SK-N-MC (cell line): ENCODE measurements around the gene PREX1.
"Not testable (repeated sequence)": the region's sequence is repeated elsewhere in the genome, so short reads cannot be mapped to it uniquely, and the experiment has no call there.

Source experiments
- DNase-seq: peaks from one replicate; pipeline ENCODE4 v3.0.0-alpha.2; 2011; ENCODE audit warnings: low read depth, low spot score
- H3K27ac ChIP-seq: fragments of 200-600 bp; sonication (generic); 2 replicates; pipeline ENCODE4 v1.5.1; 2016; ENCODE audit warnings: mixed run types
- H3K36me3 ChIP-seq: fragments of 200-600 bp; sonication (generic); 2 replicates; pipeline ENCODE4 v1.6.1; 2017; ENCODE audit warnings: antibody characterized with exemption, low read length, mixed read lengths; ENCODE audit not compliant: insufficient read depth
- H3K4me3 ChIP-seq: fragments of 200-600 bp; sonication (generic); 2 replicates; pipeline ENCODE4 v1.5.1; 2016
- H3K9ac ChIP-seq: fragments of 200-600 bp; sonication (generic); 2 replicates; pipeline ENCODE4 v1.8.0; 2017; ENCODE audit warnings: mixed run types, mixed read lengths; ENCODE audit not compliant: insufficient read length
- H3K9me3 ChIP-seq: fragments of 200-600 bp; sonication (generic); 2 replicates; pipeline ENCODE4 v1.6.1; 2017; ENCODE audit warnings: low read depth, mild to moderate bottlenecking, antibody characterized with exemption, low read length, moderate library complexity, mixed read lengths
- EZH2 ChIP-seq: fragments of 200-600 bp; sonication (generic); IDR thresholded peaks from one replicate; pipeline ENCODE4 v1.6.1; 2017; ENCODE audit warnings: antibody characterized with exemption
- FOXP2 ChIP-seq: optimal IDR thresholded peaks from 2 replicates; pipeline ENCODE3; 2011; ENCODE audit warnings: mild to moderate bottlenecking, moderate library complexity; ENCODE audit not compliant: insufficient read depth; ENCODE audit errors: extremely low read length, control extremely low read depth
- POLR2AphosphoS5 ChIP-seq: IDR thresholded peaks from 2 replicates; pipeline ENCODE4 v1.6.1; 2012; ENCODE audit warnings: mild to moderate bottlenecking, low read depth, low read length, borderline replicate concordance

PREX1 gene

DNA sequence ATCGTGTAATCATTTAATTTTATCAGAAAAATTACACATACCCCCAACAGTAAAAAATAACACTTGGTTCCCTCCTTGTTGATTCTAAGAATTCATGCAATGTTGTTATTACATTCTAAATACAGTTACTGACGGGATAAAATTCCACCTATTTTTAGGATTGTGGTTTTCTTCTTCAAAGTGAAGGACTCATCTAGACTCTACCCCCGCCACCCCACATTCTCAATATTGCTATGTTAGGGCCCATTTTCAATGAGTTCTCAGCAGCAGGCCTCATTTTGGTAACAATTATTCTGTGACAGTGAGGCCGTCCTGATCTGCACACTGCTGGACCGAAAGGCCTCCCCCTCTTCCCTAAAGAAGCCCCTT is 43.5 kb downstream of the PREX1 start:
- Histone ChIP-seq H3K27ac (no peak overlapping the region), H3K9ac (no peak overlapping the region), H3K36me3 (peaks cover 3% of the 10 kb centered on the region; the same call in 1 of the 2 replicates), H3K9me3 (no peaks in the 10 kb centered on the region), H3K4me3 (no peak overlapping the region)
- TF ChIP-seq EZH2 = no peak
- no peak for TF ChIP-seq POLR2AphosphoS5
- no peak for TF ChIP-seq FOXP2
- no peak for DNase-seq

DNA sequence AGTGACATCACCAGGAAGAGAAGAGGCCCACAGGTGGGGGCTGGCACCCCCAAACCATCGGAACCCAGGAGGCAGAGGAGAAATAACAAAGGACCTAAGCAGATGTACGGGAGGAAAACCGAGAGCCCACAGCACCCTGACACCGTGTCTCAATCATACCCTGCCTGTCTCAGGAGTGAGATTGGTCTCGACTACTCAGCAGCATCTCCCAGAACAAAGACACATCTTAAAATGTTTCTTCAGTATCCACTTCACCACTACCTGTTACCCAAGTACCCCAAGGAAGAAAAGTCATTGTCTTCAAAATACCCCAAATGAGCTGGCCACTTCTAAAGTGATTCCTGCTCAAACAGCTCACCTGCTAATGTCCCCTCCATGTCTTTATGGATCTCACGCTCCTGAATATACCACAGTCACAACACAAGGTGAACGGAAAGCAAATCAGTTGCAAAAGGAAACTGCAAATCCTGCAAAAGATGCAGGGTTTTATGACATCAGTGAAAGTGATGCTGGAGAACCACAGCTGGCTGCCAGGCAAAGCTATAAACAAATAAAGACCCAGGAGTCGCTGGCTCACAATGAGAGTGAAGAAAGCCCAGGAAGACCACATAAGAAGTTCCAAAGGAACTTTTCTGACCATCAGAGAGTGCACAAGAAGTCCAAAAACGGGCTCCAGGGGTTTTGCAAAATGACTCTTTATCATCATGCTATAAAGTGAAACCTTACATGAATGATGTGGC is 44.1 kb downstream of the PREX1 start:
- H3K36me3 ChIP-seq = peaks cover 9% of the 10 kb centered on the region; the same call in 1 of the 2 replicates
- H3K9me3 ChIP-seq = no peaks in the 10 kb centered on the region
- DNase-seq = no peak
- no peak overlapping the region for H3K9ac ChIP-seq
- H3K27ac ChIP-seq = no peak overlapping the region
- H3K4me3 ChIP-seq = no peak overlapping the region
- TF ChIP-seq EZH2 (no peak), POLR2AphosphoS5 (no peak), FOXP2 (no peak)

DNA sequence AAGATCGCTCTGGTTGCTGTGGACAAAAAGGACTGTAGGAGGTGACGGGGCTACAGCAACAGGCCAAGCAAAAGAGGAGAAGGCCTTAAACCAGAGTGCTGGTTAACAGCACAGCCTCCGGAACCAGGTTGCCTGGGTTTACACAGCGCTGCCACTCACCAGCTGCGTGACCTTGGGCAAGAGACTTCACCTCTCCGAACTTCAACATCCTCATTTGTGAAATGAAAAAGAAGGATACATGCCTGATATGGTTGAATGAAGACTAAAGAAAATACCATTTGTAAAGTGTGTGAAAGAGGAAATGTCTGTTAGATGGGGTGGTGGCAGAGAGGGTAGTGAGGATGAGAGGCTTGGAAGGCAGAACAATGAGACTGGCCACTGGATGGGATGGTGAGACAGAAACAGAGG is 44.9 kb downstream of the PREX1 start:
- Histone ChIP-seq H3K9ac (no peak overlapping the region), H3K36me3 (peaks cover 10% of the 10 kb centered on the region; the same call in 1 of the 2 replicates), H3K27ac (no peak overlapping the region), H3K4me3 (no peak overlapping the region), H3K9me3 (no peaks in the 10 kb centered on the region)
- no peak for TF ChIP-seq EZH2
- TF ChIP-seq POLR2AphosphoS5 = no peak
- TF ChIP-seq FOXP2 = no peak
- no peak for DNase-seq

DNA sequence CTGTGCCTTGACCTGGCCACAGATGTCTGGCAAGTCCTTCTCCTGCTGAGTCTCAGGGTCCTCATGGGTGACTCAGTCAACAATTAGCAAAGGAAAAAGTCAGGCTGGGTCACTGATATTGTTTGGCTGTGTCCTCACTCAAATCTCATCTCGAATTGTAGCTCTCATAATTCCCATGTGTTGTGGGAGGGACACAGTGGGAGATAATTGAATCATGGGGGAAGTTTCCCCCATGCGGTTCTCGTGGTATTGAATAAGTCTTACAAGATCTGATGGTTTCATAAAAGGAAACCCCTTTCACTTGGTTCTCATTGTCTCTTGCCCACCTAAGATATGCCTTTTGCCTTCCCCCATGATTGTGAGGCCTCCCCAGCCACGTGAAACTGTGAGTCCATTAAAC is 45.7 kb downstream of the PREX1 start:
- Histone ChIP-seq H3K9me3 (no peaks in the 10 kb centered on the region), H3K36me3 (peaks cover 18% of the 10 kb centered on the region; the same call in 1 of the 2 replicates), H3K9ac (no peak overlapping the region), H3K4me3 (no peak overlapping the region), H3K27ac (peak overlapping the region; percentile 30; the same call in 1 of the 2 replicates)
- TF ChIP-seq POLR2AphosphoS5 = no peak
- TF ChIP-seq EZH2 = no peak
- TF ChIP-seq FOXP2 = no peak
- no peak for DNase-seq

DNA sequence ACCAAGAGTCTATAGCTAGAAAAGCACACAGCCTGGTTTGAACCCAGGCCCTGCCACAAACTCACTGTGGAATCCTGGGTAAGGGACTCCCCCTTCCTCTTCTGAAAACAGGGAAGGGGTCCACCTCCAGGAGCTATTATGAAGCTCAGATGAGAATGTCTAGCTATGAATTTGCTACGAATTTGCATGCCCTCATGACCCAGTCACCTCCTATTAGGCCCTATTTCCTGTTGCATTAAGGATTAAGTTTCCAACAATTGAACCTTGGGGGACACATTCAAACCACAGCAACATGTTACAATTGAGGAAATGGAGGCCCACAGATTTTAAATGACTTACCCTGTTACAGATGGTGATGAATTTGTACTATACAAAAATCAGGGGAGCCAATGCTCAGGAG is 46.2 kb downstream of the PREX1 start:
- Histone ChIP-seq H3K27ac (0 out of 2 replicates have a peak overlapping the region, but pooled peaks have one; percentile 30), H3K4me3 (no peak overlapping the region), H3K9me3 (no peaks in the 10 kb centered on the region), H3K36me3 (peaks cover 18% of the 10 kb centered on the region; the same call in 1 of the 2 replicates), H3K9ac (no peak overlapping the region)
- TF ChIP-seq POLR2AphosphoS5 (no peak), FOXP2 (no peak), EZH2 (no peak)
- DNase-seq = no peak

DNA sequence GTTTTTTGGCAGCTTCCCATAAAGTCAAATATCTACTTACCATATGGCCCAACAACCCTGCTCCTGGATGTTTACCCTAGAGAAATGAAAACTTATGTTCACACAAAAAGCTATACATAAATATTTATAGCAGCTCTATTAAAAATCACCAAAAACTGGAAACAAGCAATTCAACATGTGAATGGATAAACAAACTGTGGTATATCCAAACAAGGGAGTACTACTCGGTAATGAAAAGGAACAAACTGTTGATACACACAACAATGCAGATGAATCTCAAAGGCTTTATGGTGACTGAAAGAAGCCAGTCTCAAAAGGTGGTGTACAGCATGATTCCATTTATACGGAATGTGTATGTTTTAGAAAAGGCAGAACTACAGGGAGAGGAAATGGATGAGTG is 48.4 kb downstream of the PREX1 start:
- Histone ChIP-seq H3K9ac (no peak overlapping the region), H3K36me3 (peaks cover 20% of the 10 kb centered on the region), H3K4me3 (no peak overlapping the region), H3K9me3 (no peaks in the 10 kb centered on the region), H3K27ac (no peak overlapping the region)
- TF ChIP-seq POLR2AphosphoS5 = no peak
- no peak for DNase-seq

DNA sequence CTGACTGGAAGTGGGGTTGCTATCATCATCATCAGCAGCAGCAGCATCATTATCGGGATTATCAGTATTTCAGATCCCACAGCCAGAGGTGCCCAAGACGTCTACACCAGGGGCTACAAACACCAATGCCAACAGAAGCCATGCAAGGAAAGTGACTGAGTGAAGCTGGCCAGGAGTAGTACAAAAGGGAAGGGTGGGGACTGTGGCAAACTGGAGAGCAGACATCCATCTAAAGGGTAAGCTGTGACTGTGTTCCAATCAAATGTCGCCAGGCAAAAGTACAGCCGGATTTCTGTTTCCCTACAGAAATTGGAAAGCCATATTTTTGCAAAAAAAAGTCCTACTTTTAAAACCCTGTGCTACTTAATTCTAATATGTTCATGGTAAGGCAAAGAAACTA is 50.0 kb downstream of the PREX1 start:
- no peak for DNase-seq
- Histone ChIP-seq H3K27ac (no peak overlapping the region), H3K9ac (no peak overlapping the region), H3K36me3 (peaks cover 20% of the 10 kb centered on the region), H3K9me3 (no peaks in the 10 kb centered on the region), H3K4me3 (no peak overlapping the region)
- TF ChIP-seq FOXP2 = no peak
- no peak for TF ChIP-seq POLR2AphosphoS5

DNA sequence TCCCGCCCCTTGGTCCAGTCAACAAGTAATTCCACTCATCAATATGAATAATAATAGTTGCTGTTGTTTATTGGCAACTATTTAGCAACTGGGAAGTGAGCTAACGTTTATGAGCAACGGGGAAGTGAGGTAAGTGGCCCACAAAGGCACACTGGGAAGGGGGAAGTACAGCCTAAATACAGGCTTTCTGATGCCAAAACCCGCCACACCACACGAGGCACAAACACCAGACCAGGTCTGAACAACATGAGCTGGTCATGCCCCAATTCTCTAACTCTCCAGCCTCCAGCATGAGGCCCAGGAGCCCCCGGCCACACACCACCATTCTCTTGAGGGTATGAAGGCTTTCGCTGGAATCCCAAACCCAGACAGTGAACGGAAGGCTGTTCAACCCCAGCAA is 50.8 kb downstream of the PREX1 start:
- no peak for DNase-seq
- TF ChIP-seq EZH2 (no peak), POLR2AphosphoS5 (no peak), FOXP2 (no peak)
- no peak overlapping the region for H3K27ac ChIP-seq
- no peak overlapping the region for H3K9ac ChIP-seq
- H3K9me3 ChIP-seq = no peaks in the 10 kb centered on the region
- H3K36me3 ChIP-seq = peaks cover 20% of the 10 kb centered on the region
- no peak overlapping the region for H3K4me3 ChIP-seq

DNA sequence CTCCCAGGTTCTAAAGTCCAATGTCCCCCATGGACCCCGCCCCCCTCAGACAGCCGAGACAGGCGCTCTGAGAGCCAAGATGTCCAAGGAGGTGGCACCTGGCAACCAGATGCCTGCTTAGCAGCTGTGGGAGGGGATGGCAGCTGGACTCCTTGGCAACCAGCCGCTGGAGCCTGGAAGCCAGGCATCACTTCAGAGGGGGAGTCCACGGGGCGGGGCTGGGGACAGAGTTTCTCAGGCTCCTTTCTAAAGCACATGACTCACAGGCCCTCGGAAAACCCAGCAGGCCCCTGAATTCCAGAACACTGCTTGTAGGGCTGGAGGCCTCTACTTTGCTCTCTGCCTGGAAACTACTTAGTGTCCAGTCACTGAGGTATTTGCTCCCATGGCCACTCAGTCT is 51.5 kb downstream of the PREX1 start:
- Histone ChIP-seq H3K9me3 (no peaks in the 10 kb centered on the region), H3K27ac (no peak overlapping the region), H3K36me3 (peaks cover 20% of the 10 kb centered on the region), H3K4me3 (no peak overlapping the region), H3K9ac (no peak overlapping the region)
- DNase-seq = no peak
- no peak for TF ChIP-seq POLR2AphosphoS5
- no peak for TF ChIP-seq EZH2
- no peak for TF ChIP-seq FOXP2

DNA sequence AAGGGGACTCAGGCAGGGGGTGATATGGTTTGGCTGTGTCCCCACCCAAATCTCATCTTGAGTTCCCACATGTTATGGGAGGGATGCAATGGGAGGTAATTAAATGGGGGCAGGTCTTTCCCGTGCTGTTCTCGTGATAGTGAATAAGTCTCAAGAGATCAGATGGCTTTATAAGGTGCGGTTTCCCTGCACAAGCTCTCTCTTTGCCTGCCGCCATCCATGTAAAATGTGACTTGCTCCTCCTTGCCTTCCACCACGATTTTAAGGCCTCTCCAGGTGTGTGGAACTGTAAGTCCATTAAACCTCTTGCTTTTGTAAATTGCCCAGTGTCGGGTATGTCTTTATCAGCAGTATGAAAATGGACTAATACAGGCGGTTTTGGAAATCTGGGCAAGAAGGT is 52.3 kb downstream of the PREX1 start:
- not testable (repeated sequence) for H3K27ac ChIP-seq, H3K4me3 ChIP-seq
- H3K36me3 ChIP-seq = peaks cover 20% of the 10 kb centered on the region

More for the DNA sequence above, 52.3 kb downstream of the PREX1 start:
- H3K9ac ChIP-seq, DNase-seq, H3K9me3 ChIP-seq: not testable (repeated sequence)
